Esophagus mucosa (tissue), 1 donor: ENCODE data around the gene CHST15. TPM values are rescaled to one million over a fixed set of nuclear protein-coding genes. Genes with fewer than 3 reads are reported as not detected.

ENCODE experiments used
- ATAC-seq: fragments of 200-7000 bp; cut with Tn5 transposase; one replicate; pipeline ENCODE4 v1.9.1; 2020
- total RNA-seq: library from RNA; stranded (reverse); gene quantifications from one replicate; pipeline ENCODE4 v1.2.4, GENCODE V29; 2023
- donor health status: DM: yes; HTN: yes; CAD: no.

The CHST15 gene
- total RNA-seq: 6.1 TPM

GRCh38 chr10:124092860-124093773 lies at the start of gene CHST15:
Gene CHST15, minus strand, starts transcription at chr10:124093598. Its CDS starts 47,386 bp downstream, at chr10:124046212.
- ATAC-seq: peak; percentile 60

DNA sequence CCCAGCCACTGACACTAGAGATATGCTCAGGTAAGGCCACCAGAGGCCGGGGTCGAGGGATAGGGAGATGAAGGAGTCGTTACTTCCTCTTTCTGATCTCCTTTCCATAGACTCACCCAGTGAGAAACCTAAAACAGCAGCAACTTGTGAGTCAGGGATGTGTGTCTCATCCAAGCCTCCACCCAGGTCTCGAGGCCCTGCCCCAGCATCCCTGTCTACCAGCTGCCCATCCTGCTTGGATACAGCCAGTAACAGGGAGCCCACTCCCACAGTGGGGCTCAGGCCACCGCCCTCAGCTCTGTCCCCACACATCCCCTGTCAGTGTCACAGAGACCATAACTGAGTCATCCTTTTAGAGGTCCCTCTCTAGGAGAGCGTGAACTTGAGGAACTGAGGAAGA lies 49.6 kb upstream of the CHST15 start:
- no peak for ATAC-seq

DNA sequence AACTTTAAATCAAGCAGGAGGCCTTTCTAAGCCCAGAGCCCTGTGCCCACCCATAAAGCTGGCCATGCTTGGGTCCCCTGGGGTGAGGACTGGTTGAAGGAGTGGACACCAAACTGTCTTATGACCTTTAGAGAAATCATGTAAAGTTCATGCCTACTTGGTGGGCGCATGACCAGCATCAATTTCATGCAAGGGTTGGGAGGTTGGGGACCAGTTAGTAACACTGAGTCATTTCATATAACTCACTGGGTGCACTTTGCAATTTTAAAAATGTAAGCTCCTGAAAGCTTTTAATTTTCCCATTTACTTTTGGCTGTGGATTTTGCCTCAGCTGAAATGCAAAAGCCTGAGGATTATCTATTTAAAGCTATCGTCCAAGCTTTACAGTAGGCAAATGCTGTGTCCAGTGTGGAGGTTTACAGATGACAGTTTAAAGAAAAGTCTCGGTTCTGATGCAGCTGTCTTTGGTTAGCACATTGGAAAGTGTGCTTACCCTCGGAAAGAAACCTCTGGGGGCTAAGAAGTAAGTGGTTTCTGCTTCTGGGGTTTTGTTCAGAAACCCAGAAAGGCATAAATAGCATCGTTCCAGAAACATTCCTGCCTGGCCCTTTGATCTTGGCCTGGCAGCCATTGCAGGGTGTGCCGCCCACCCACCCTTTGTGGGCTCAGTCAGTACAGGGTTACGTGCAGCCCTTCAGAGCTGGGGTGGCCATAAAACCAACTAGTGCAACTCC lies 48.8 kb upstream of the CHST15 start:
- ATAC-seq: no peak

DNA sequence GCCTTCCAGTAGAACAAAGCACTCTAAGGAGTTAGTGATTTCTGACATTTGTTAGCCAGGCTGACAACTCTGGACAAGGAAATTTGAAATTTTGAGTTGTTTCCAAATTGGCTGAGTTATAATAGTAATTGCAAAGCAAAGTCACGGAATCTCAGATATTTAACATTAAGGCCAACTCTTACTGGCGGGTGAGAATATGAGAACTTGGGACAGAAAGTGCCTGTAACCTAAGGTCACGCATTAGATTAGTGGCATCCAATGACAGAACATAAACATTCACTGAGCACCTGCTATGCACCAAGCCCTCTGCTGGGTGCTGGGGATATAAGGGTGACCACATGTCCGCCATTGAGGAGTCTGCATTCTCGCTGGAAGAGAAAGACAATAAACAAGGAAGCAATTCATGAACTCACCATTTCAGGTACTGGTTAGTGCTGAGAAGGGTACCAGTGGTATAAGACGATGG lies 45.5 kb upstream of the CHST15 start:
- ATAC-seq: no peak

GRCh38 chr10:124138195-124138882 lies 44.9 kb upstream of the CHST15 start:
- no peak for ATAC-seq

DNA sequence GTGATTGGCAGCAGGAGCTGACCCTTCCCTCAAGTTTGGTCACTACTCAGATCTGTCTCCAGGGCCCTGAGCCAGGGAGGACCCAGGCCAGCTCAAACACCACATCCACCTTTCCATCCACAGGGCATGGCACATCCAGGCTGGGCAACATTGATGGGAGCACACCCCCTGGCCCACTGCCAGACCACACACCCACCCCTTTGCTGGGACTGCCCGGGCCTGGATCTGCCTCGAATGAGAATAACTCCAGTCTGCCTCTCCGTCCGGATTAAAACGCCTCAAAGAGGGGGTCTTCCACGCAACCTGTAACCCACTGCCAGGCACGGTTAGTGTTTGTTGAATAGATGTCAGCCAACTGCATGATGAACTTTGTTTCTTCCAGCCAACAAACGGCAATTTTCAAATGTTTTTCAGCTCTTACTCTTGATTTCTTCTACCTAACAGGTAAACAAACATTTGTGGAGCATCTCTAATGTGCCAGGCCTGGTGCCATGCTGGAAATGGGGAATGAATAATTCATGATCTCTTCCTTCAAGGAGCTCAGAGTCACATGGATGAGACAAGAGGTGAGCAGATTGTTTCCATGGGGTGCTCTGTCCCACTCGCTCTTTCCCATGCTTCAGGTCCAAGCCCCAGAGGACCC lies 41.0 kb upstream of the CHST15 start:
- no peak for ATAC-seq

DNA sequence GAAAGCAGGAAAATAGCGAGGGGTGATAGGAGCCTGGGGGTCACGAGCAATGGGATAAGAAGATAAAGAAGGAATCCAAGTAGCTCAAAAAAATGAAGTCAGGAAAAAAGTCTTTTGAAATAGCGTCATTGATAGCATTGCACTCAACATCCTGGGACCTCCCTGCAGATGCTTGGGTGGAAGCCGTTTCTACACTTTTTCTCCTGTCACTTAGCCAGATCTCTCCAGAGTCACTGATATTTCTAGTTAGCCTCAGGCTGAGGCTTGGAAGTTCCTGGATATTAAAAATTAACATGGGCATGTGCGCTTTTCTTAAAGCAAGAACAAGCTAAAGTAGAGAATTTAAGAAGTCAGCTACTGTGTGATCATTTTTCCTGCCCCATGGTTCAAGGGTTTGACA lies 39.5 kb upstream of the CHST15 start:
- no peak for ATAC-seq

GRCh38 chr10:124132306-124132705 lies 38.9 kb upstream of the CHST15 start:
- no peak for ATAC-seq

DNA sequence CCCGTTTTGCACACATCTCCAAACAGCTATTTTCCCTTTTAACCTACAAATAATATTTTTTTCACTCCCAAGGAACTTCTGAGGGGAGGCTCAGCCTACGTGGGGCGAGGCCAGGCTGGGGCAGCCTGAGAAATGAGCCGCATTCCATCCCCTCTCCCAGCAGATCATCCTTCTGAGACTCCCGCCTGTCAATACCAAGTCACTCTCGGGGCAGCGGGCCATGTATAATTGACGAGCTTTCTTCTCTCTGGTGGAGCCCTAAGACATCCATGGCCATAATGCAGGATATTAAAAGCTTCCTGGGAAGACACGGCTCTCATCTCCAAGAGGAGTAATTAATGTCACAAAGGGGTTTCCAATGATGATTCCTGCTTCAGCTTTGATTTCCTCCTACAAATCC lies 37.8 kb upstream of the CHST15 start:
- no peak for ATAC-seq

DNA sequence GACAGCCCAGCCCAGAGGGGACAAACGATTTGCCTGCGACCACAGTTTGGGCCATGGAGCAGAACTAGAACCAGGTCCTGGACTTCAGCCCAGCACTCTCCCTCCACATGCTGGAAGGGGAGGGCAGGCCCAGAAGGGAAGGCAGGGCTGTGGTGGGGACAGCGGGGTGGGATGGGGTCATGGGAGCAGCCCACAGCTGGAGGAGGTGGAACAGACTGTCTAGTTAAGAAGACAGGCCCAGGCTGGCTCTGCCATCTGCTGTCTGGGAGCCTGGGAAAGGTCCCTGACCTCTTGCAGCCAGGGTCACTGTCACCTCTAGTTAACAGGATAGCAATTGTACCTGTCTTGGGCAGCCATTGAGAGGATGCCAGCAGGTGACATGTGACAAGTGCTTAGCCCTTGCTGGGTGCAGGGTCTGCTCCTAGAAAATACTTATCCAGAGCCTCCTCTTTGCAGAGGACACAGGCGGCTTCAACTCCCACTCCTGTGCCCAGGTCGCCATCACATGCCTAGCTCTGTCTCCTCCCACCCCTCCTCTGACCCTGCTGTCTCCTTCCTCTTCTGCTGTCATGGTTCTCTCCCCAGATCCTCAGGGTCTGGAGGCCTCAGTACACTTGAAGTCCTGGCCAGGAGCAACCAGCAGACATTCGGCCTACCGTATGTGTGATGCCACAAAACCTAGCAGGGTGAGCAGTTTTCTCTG lies 37.0 kb upstream of the CHST15 start:
- no peak for ATAC-seq

DNA sequence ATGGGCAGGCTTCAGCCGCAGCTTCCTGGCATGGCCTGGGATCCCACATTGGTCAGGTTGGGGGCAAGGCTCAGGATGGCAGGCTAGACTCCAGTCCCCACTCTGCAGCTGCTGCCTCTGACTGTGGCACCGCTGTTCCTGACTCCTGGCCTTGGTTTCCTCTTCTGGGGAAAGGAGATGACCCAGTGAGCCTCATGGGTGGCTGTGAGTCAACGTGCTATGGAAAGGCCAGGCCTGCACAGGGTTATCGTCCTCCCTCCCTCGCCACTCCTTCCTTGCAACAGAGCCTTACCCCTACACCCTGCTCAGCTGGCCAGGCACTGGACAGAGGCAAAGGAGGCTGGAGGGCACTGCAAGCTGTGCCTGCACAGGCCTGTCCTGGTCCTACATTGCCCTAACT lies 36.1 kb upstream of the CHST15 start:
- ATAC-seq: peak; percentile 7

GRCh38 chr10:124128811-124129145 lies 35.4 kb upstream of the CHST15 start:
- ATAC-seq: no peak

DNA sequence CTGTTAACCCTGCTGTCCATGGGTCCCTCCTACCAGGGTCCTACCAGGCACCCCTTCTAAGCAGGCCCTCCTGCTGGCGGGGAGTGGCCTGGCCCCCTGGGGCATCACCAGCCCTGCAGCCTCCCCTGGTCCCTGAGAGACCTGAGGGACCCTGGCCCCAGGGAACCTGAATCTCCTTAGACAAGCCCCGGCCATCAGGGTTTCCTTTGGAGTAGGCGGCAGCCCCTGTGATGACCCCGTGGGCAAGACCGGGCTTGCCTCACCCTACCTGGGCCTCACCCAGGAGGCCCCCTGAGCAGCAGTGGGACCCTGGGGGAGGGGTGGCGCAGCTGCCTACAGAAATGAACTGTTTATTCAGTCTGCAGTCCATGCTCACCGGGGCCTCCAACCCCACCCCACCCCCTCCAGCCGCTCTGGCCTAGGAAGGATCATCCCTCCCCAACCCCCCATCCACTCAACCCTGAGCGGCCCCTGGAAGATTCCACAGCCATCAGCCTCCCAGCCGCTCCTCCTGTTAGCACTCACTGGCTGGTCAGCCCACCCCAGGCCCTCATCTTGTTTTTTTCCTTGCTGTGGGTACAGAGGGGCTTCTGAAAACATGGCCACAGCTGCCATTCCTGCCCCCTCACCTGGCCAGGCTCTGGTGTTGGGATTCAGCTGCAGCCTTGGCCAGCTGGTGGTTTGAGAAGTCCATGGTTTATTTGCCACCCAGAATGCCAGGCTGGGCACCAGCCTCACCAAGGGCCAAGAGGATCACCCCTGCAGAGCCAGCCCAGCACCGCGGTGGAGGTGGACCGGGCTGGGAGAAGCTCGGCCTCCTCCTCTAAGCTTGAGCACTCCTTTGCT lies 34.8 kb upstream of the CHST15 start:
- no peak for ATAC-seq

DNA sequence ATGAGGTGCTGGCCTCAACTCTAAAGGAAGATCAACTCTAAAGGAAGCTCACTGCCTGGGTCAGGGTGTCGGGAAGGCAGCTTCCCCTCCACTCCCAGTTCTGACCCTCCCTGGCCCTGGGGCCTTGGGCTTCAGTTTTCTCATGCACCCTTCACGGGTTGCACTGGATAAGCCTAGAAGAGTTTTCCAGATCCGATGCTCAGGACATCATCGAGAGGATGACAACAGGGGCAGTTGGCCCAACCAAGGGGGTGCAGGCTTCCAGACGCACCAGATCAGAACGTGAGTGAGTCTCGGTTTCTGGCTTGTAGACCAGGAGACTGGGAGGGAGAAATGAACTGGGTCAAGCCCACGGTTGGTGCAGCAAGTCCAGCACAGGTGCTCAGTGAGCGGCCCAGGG lies 34.2 kb upstream of the CHST15 start:
- ATAC-seq: no peak

GRCh38 chr10:124126983-124127385 lies 33.6 kb upstream of the CHST15 start:
- ATAC-seq: no peak

DNA sequence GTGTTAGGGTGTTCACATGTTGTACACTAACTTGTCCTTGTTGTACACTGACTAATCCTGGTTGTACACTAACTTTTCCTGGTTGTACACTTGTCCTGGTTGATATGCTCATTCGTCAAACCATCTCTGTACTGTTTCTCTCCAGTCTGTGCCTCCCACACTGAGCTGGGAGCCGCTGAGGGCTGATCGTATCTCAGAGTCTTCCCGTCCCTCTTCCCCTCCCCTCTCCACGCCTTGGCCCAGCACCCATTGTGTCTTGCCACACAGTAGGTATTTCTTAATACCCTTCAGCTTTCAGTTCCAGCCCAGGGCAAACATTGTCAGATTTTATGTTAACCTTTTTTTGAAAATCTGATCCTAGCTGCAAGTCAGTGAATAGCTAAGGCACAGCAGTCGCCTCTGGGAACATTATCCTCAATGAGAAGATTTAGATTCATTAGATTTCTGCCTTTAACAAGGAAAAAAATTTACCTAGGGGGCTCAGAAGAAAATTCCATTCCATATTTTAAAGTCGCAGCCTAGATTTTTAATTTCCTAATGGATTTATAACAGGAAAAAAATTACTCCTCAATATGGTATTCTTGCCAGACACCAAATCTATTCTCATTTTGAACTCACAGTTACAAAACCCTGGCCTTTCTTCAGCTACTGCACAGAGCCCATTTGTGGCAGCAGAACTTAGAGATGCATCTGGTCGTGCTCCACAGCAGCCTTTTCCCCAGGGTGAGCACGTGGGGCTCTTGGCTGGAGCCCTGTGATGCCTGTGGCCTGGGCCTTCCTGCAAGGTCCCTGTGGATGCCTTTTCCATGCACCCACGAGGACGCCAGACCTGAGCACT lies 33.0 kb upstream of the CHST15 start:
- no peak for ATAC-seq

GRCh38 chr10:124125305-124126116 lies 32.1 kb upstream of the CHST15 start:
- ATAC-seq: no peak

- no peak for ATAC-seq
Observed at GRCh38 chr10:124124769-124125161, 31.4 kb upstream of the CHST15 start.

DNA sequence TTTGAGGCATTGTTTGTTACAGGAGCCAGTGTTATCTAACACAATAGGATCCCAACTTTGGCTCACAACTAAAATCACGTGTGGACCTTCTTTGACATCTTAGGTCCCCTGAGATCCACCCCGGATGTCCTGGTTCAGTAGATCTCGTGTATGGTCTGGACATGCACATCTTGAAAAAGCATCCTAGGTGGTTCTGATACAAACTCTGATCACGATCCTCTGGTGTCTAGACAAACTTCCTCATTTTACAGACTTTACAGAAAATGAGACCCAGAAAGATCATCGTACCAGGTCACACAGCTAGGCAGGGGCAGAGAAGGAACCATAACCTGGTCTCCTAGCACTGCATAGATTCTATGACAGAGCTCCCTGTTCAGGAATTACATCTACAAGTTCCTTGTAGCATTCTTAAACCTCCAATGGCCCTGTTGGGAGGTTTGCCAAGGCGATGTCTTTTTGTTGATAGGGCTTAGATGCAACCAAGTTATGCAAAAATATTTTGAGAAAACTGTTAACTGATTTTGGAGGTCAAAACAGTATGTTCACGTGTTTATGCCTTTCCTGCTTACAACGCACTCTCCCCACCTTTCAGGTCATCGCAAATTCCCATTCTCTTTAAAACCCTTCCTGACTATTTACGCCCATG lies 30.8 kb upstream of the CHST15 start:
- peak; percentile 31 for ATAC-seq
